GM12892 (cell line): Measurements from ENCODE around the gene NDUFB2.

Source experiments
- POLR2A ChIP-seq: IDR thresholded peaks from 2 replicates; pipeline ENCODE4 v1.6.1; 2011; ENCODE audit warnings: low read depth, low read length, control low read depth
- POLR2AphosphoS5 ChIP-seq: IDR thresholded peaks from 2 replicates; pipeline ENCODE4 v1.6.1; 2011; ENCODE audit warnings: low read depth, low read length, control low read depth
- TAF1 ChIP-seq: IDR thresholded peaks from 2 replicates; pipeline ENCODE4 v1.6.1; 2011; ENCODE audit warnings: low read depth, mild to moderate bottlenecking, control low read depth, low read length, borderline replicate concordance

- TF ChIP-seq POLR2A (no peak), POLR2AphosphoS5 (no peak), TAF1 (no peak)
Observed at GRCh38 chr7:140656548-140657515, 39.7 kb upstream of the NDUFB2 start.
